ENCODE results near the gene MORN4.

MORN4 gene

DNA sequence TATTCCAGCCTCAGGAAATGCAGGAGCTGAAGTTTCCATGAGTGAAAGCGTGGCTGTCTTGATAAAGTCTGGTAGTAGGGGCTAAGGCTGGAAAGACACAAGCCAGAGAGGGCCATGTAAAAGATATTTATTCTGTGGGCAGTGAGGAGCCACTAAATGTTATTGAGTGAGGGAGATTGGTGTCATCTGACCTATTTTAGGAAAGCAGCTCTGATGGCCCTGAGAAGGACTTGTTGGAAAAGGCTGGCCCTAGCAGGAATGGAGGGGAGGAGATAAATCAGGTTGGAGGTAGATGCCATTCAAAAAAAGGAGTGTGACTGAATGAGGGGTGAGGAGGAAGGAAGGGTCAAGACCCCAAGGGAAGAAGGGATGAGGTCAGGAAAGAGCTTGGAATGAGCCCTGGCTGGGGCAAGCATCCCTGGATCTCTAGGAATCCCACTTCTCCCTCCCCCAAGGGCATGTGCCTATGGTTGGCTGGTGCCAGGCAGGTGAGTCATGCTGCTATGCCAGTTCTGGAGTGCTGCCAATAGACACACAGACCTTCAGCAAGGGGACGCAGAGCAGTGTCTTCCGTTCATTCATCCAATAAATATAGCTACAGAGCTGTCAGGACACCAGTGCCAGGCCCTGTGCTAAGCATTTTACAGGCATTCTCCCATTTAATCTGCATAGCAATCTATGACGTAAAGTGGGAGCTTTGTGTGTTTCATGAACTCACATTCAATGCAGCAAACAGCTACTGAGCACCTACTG, 58.8 kb downstream of the MORN4 start (continued):
- TF ChIP-seq ZNF621 (tag by site-specific recombination; IDR thresholded peaks at IDR 0.05), result no peak
- no peak for TF ChIP-seq ZBTB1 (tag by site-specific recombination; IDR thresholded peaks at IDR 0.05)
- peak; percentile 46; the same call in 1 of the 2 replicates for TF ChIP-seq ZNF16 (tag by site-specific recombination; IDR thresholded peaks at IDR 0.05; ENCODE audit: low read depth)
- TF ChIP-seq, protein P1, sequence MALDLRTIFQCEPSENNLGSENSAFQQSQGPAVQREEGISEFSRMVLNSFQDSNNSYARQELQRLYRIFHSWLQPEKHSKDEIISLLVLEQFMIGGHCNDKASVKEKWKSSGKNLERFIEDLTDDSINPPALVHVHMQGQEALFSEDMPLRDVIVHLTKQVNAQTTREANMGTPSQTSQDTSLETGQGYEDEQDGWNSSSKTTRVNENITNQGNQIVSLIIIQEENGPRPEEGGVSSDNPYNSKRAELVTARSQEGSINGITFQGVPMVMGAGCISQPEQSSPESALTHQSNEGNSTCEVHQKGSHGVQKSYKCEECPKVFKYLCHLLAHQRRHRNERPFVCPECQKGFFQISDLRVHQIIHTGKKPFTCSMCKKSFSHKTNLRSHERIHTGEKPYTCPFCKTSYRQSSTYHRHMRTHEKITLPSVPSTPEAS (tag by site-specific recombination; IDR thresholded peaks at IDR 0.05), result no peak
- no peak for TF ChIP-seq ZNF529 (tag by site-specific recombination; IDR thresholded peaks at IDR 0.05; ENCODE audit: insufficient replicate concordance)
- TF ChIP-seq ZNF501 (tag by site-specific recombination; IDR thresholded peaks at IDR 0.05), result no peak
- no peak for TF ChIP-seq ZNF561 (tag by site-specific recombination; IDR thresholded peaks at IDR 0.05; ENCODE audit: borderline replicate concordance)
- no peak for TF ChIP-seq ZNF658 (tag by site-specific recombination; IDR thresholded peaks at IDR 0.05)
- no peak for TF ChIP-seq MZF1 (tag by site-specific recombination; IDR thresholded peaks at IDR 0.05; ENCODE audit: borderline replicate concordance)
- 0 out of 2 replicates have a peak, but pooled peaks have one; percentile 14 for TF ChIP-seq ZNF404 (tag by site-specific recombination; IDR thresholded peaks at IDR 0.05)
- TF ChIP-seq, protein P2, sequence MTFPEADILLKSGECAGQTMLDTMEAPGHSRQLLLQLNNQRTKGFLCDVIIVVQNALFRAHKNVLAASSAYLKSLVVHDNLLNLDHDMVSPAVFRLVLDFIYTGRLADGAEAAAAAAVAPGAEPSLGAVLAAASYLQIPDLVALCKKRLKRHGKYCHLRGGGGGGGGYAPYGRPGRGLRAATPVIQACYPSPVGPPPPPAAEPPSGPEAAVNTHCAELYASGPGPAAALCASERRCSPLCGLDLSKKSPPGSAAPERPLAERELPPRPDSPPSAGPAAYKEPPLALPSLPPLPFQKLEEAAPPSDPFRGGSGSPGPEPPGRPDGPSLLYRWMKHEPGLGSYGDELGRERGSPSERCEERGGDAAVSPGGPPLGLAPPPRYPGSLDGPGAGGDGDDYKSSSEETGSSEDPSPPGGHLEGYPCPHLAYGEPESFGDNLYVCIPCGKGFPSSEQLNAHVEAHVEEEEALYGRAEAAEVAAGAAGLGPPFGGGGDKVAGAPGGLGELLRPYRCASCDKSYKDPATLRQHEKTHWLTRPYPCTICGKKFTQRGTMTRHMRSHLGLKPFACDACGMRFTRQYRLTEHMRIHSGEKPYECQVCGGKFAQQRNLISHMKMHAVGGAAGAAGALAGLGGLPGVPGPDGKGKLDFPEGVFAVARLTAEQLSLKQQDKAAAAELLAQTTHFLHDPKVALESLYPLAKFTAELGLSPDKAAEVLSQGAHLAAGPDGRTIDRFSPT (tag by site-specific recombination; IDR thresholded peaks at IDR 0.05), result peak; percentile 45; the same call in 1 of the 2 replicates
- TF ChIP-seq, protein P3, sequence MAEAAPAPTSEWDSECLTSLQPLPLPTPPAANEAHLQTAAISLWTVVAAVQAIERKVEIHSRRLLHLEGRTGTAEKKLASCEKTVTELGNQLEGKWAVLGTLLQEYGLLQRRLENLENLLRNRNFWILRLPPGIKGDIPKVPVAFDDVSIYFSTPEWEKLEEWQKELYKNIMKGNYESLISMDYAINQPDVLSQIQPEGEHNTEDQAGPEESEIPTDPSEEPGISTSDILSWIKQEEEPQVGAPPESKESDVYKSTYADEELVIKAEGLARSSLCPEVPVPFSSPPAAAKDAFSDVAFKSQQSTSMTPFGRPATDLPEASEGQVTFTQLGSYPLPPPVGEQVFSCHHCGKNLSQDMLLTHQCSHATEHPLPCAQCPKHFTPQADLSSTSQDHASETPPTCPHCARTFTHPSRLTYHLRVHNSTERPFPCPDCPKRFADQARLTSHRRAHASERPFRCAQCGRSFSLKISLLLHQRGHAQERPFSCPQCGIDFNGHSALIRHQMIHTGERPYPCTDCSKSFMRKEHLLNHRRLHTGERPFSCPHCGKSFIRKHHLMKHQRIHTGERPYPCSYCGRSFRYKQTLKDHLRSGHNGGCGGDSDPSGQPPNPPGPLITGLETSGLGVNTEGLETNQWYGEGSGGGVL (tag by site-specific recombination; IDR thresholded peaks at IDR 0.05), result 0 out of 2 replicates have a peak, but pooled peaks have one; percentile 30
- TF ChIP-seq, protein P4, sequence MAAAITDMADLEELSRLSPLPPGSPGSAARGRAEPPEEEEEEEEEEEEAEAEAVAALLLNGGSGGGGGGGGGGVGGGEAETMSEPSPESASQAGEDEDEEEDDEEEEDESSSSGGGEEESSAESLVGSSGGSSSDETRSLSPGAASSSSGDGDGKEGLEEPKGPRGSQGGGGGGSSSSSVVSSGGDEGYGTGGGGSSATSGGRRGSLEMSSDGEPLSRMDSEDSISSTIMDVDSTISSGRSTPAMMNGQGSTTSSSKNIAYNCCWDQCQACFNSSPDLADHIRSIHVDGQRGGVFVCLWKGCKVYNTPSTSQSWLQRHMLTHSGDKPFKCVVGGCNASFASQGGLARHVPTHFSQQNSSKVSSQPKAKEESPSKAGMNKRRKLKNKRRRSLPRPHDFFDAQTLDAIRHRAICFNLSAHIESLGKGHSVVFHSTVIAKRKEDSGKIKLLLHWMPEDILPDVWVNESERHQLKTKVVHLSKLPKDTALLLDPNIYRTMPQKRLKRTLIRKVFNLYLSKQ (tag by site-specific recombination; IDR thresholded peaks at IDR 0.05; ENCODE audit: borderline replicate concordance), result no peak
- no peak for TF ChIP-seq ZNF664 (tag by site-specific recombination; IDR thresholded peaks at IDR 0.05)
- TF ChIP-seq, protein P5, sequence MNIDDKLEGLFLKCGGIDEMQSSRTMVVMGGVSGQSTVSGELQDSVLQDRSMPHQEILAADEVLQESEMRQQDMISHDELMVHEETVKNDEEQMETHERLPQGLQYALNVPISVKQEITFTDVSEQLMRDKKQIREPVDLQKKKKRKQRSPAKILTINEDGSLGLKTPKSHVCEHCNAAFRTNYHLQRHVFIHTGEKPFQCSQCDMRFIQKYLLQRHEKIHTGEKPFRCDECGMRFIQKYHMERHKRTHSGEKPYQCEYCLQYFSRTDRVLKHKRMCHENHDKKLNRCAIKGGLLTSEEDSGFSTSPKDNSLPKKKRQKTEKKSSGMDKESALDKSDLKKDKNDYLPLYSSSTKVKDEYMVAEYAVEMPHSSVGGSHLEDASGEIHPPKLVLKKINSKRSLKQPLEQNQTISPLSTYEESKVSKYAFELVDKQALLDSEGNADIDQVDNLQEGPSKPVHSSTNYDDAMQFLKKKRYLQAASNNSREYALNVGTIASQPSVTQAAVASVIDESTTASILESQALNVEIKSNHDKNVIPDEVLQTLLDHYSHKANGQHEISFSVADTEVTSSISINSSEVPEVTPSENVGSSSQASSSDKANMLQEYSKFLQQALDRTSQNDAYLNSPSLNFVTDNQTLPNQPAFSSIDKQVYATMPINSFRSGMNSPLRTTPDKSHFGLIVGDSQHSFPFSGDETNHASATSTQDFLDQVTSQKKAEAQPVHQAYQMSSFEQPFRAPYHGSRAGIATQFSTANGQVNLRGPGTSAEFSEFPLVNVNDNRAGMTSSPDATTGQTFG (tag by site-specific recombination; IDR thresholded peaks at IDR 0.05; ENCODE audit: borderline replicate concordance), result no peak
- TF ChIP-seq IKZF3 (tag by site-specific recombination; IDR thresholded peaks at IDR 0.05), result peak; percentile 17; the same call in 1 of the 2 replicates
- TF ChIP-seq ZNF629 (tag by site-specific recombination; IDR thresholded peaks at IDR 0.05), result peak; percentile 33
- TF ChIP-seq, protein P6, sequence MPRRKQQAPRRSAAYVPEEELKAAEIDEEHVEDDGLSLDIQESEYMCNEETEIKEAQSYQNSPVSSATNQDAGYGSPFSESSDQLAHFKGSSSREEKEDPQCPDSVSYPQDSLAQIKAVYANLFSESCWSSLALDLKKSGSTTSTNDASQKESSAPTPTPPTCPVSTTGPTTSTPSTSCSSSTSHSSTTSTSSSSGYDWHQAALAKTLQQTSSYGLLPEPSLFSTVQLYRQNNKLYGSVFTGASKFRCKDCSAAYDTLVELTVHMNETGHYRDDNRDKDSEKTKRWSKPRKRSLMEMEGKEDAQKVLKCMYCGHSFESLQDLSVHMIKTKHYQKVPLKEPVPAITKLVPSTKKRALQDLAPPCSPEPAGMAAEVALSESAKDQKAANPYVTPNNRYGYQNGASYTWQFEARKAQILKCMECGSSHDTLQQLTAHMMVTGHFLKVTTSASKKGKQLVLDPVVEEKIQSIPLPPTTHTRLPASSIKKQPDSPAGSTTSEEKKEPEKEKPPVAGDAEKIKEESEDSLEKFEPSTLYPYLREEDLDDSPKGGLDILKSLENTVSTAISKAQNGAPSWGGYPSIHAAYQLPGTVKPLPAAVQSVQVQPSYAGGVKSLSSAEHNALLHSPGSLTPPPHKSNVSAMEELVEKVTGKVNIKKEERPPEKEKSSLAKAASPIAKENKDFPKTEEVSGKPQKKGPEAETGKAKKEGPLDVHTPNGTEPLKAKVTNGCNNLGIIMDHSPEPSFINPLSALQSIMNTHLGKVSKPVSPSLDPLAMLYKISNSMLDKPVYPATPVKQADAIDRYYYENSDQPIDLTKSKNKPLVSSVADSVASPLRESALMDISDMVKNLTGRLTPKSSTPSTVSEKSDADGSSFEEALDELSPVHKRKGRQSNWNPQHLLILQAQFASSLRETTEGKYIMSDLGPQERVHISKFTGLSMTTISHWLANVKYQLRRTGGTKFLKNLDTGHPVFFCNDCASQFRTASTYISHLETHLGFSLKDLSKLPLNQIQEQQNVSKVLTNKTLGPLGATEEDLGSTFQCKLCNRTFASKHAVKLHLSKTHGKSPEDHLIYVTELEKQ (tag by site-specific recombination; IDR thresholded peaks at IDR 0.05; ENCODE audit: borderline replicate concordance), result 0 out of 2 replicates have a peak, but pooled peaks have one; percentile 13
- no peak for TF ChIP-seq KLF9 (tag by site-specific recombination; IDR thresholded peaks at IDR 0.05; ENCODE audit: low read depth)
- TF ChIP-seq, protein P7, sequence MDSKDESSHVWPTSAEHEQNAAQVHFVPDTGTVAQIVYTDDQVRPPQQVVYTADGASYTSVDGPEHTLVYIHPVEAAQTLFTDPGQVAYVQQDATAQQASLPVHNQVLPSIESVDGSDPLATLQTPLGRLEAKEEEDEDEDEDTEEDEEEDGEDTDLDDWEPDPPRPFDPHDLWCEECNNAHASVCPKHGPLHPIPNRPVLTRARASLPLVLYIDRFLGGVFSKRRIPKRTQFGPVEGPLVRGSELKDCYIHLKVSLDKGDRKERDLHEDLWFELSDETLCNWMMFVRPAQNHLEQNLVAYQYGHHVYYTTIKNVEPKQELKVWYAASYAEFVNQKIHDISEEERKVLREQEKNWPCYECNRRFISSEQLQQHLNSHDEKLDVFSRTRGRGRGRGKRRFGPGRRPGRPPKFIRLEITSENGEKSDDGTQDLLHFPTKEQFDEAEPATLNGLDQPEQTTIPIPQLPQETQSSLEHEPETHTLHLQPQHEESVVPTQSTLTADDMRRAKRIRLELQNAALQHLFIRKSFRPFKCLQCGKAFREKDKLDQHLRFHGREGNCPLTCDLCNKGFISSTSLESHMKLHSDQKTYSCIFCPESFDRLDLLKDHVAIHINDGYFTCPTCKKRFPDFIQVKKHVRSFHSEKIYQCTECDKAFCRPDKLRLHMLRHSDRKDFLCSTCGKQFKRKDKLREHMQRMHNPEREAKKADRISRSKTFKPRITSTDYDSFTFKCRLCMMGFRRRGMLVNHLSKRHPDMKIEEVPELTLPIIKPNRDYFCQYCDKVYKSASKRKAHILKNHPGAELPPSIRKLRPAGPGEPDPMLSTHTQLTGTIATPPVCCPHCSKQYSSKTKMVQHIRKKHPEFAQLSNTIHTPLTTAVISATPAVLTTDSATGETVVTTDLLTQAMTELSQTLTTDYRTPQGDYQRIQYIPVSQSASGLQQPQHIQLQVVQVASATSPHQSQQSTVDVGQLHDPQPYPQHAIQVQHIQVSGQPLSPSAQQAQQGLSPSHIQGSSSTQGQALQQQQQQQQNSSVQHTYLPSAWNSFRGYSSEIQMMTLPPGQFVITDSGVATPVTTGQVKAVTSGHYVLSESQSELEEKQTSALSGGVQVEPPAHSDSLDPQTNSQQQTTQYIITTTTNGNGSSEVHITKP (tag by site-specific recombination; IDR thresholded peaks at IDR 0.05), result peak; percentile 79; the same call in 1 of the 2 replicates
- no peak for TF ChIP-seq ZNF677 (tag by site-specific recombination; IDR thresholded peaks at IDR 0.05)
